HG02884 (cell line): ENCODE data around the gene TNPO3.
A peak's percentile ranks its signal among the peaks of the same experiment; 100 is the strongest.

ENCODE experiments used
- ATAC-seq: cut with Tn5 transposase; IDR thresholded peaks from one replicate; pipeline ENCODE4 v1.9.1; 2021; ENCODE audit warnings: mild to moderate bottlenecking, moderate library complexity; ENCODE audit not compliant: unreplicated experiment

The TNPO3 gene

DNA sequence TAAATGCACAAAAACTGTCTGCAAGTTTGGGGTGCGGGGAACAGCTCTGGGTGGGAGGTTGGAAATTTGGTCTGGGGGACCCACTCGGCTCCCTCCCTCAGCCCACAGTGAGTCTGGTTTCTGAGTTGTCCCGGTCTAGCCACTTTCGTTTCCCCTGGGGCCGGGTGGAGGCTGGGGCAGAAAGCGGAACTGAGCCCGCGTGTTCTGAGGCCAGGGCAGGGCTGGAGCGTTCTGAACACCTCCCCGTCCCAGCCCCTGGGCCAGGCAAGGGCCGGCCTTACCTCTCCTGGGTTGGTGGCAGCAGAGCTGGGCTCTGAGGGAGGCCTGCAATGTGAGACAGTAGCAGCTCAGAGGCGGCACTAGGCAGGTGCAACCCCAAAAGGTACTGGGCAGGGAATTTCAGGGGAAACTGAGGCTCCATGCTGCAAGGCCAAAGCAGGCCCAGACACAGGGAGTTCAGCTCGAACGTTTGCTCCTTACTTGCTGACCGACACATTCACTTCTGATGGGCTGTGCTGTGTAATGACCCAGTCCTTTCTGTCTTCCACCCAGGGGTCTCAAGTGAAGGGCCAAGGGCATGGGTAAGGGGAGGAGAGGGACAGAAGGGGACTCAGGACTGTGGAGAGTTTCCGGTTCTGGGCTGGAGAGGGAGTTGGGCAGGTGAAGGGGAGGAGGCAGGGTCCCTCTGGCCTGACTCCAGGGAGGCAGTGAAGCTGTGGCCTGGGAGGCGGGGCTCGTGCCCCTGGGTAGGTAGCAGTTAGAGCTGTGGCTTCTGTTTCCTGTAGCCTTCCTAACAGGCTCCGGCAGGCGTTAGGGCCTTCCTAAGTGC lies 114.2 kb downstream of the TNPO3 start:
- ATAC-seq, result peak; percentile 51

DNA sequence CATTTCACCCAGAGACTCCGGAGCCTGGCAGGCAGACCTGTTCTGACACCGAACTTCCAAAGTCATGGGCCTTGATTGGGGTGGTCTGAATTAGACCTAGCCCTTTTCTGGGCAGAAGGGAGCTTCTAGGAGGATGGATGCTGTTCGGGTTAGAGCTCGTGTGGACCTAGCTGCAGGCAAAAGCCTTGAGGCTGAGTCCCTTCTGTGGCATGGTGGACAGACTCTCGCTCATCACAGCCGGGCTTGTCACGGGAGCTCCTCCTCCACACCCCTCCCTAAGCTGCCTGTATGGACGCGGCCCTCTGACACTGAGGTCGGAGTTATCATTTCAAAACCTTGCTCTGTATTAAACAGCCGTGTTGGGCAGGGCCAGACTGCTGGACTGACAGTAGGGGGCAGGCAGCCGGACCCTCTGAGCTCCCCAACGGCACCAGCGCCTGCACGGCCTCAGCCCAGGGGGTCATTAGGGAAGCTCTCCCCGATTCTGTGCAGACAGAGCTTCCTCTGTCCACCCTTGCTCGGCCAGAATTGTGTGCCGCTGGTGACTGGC lies 115.0 kb downstream of the TNPO3 start:
- ATAC-seq, result peak; percentile 28

DNA sequence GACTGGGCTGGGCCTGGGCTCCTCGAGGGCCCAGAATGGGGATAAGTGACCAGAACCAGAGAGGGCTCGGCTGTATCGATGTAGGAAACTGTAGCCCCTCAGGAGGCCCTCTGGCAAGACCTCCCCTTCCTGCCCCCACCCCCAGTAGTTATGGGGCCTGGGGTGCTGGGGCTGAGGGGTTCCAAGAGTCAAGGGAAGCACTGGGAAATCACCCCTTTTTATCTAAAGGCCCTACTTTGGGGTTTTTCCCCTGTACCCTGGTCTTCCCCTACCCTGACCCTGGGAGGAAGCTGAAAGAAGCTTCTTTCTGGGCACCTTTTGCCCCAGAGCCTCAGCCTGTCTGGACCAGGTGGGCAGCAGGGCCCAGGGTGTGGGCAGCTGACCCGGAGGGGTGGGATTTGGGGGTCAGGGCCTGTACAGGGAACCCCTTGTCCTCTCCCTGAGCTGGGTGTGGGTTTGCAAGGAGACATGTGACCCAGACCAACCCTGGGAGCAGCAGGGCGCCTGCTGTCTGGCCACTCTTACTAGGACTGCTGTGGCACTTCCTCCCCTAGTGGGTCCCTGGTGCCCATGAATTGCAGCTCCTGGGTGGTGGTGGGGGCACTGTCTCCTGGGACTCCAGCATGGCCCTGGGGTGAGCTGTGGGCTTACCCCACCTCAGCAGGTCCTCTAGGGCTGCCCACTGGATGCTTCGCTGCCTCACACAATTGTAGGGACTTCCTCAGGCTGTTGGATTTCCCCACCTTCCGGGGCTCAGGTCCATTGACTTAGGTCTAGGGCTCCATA lies 115.6 kb downstream of the TNPO3 start:
- no peak for ATAC-seq

DNA sequence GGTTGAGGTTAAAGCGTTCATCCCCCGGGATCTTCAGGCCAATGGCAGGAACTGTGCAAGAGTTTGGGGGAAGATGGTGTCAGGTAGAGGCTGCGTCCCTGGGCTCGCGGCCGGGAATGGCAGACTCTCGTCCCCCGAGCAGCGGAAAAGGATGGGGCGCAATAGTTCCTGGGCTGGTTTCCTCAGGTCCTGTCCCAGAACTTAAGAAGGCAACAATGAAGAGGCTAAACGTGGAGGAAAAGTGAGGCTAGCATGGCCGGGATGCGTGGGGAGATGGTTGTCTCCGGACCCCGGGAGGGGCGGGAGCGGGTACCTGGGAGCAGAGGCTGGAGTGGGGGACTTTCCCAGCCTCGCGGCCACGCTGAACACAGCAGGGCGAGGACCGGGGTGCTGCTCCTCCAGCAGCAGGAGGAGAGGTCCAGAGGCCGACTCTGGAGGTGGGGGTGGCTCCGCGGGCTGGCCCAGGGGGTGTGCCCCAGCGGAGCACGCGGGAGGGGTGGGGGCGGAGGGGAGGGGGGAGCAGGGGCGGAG lies 116.3 kb downstream of the TNPO3 start:
- no peak for ATAC-seq

DNA sequence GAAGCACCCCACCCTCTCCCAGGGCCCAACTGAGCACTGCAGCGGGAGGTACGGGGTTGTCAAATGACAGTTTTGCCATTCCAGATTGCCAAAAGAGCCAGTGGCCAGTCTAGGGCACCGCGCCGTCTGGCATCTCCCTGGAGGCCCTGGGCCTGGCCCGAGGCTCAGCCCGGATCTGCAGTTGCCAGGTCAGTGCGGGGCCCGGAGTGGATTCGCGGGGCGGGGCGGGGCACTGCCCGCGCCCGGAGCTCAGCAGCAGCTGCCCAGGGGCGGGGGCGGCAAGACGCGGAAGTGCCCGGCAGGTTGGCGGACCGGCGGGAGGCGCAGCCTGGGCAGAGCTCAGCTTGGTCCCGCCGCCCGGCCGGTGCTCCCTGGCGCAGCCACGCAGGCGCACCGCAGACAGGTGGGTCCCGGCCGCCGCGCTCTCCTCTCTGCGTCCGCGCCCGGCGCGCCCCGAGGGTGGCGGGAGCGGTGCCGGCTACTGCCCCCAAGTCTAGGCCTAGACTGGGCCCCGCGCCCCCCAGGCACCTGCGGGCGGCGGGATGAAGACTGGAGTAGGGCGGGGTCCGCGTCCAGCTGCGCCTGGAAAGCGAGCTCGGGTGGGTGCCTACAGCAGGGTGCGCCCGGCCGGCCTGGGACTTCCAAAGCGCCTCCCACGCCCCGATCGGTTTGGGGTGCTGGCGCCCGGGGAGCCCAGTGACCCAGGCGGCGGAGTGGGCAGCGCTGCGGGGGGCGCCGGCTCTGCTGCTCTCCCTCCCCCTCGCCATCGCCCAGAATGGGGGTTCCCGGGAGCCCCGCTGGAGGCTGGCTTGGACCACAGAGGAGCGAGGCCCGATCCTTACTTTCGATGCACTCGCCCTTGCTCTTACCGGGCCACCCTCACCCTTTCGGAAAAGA lies 117.0 kb downstream of the TNPO3 start, which contains the start of gene IRF5:
Gene IRF5, plus strand, starts transcription at position 281 of the 897 bp plus-strand sequence. CDS start 4,155 bp downstream, outside the sequence.
- ATAC-seq, result no peak

DNA sequence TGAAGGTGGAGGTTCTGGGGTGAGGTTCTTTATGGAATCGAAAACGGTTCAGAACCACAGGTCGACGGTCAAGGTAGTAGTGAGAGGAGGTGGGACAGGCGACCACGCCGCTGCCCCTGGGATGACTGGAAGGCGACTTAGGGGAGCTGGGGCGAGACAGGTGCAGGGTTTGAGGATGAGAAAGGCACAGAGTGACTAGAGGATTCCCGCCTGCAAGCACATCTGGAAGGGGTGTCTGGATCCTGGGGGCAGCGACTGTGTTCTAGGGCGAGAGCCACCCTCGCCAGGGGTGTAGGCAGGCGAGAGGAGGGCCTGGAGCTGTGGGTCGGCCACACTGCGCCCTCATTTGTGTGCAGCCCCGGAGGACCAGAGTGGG lies 117.7 kb downstream of the TNPO3 start:
- ATAC-seq, result no peak

DNA sequence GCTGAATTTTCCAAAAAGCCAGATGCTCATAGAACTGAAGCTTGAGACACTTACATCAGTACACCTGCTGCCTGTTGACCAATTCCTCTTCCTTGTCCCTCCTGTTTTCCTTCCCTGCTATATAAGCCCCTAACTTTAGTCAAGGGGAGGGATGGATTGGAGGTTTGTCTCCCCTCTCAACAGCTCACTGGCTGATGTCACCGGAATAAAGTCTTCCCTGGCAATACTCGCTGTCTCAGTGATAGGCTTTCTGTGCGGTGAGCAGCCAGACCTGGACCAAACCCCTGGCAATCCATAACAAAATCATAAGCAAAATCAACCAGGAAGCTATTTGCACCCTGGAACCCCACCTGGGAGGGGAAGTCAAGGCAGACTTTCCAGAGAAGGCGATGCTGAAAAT lies 118.1 kb downstream of the TNPO3 start:
- no peak for ATAC-seq

DNA sequence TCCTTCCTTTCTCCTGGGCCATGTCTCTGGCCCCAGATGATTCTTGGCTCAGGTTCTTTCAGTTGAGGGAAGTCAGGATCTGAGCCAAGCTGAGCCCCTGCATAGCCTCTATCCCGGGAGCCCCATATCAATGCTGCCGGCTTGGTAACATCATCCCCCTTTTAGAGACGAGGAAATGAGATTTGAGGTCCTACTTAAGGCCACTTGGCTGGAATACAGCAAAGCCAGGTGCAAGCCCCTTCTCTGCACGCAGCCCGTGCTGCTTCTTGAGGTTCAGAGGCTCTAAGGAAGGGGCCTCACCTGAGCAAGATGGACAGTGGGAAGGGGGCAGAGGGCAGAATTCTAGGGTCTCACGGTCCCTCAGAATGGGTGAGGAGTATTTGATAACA lies 119.6 kb downstream of the TNPO3 start:
- no peak for ATAC-seq

DNA sequence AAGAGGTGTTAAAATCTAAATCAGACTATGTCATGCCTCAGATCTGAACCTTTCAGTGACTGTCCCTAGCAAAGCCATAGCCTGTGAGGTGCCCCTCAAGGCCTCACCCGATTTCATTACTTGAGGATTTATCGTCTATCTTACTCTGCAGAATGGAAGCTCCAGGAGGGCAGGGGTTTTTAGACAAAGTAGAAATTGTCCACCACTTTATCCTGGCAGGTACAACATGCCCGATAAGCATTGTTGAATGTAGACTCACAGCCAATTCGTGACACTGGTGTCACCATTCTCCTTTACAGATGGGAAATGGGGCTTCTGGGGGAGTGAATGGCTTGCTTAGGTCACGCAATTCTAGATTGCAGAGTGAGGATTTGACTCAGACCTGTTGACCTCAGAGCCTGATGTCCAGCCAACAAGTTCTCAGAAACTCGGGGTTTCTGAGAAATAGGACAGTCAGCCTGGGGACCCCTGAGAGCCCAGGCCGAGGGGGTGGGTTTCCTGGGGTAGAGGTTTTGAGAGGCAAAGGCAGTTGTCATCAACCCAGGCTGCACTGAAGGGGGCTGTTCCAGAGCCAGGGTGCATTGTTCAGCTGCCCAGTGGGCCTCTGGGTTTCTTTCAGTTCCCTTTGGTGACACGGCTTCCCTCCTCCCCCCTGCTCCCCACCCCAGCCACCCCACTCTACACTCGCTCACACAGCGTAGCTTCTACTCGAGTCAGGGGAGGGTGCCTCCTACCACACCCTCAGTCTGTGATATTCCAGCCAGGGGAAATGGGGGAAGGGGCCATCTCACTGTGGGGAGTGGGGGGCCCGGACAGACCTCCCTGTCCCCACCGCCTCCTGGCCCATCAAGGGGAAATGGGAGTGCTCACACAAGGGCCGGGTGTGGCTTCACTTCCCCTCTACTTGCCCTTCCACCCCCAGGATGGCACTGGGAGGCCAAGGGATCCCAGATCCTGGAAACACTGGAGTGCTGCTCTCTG lies 120.3 kb downstream of the TNPO3 start:
- ATAC-seq, result peak; percentile 37

DNA sequence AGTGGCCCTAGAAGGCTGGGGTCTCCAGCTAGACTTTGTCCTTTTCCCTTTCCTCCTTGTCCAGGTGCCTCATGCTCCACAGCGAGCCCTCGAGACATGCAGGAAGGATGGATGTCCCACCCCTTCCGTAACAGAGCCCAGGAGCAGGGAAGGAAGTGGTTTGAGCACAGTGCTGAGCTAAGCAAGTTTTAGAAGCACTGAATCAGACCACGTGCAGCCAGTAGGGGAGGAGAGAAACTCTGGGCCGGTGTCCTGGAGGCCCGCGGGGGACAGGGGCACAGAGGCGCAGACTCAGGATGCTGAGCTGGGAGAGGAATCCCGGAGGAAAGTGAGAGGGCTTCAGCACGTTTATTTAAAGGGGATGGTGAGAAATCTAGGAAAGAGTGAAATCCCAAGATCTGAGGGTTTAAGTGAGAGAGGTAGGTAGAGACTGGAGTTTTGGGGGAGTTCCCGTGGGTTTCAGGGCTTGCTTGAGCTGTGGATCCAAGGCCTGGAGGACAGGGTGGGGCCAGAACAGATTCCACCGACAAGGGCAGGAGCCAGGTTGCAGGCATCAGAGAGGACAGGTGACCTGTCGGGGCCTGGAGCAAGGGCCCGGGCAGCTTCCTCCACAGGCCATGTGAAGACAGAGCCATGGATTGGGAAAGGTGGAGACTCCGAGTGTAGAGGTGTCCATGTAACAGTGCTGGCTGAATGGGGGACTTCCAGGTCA lies 121.6 kb downstream of the TNPO3 start:
- no peak for ATAC-seq

DNA sequence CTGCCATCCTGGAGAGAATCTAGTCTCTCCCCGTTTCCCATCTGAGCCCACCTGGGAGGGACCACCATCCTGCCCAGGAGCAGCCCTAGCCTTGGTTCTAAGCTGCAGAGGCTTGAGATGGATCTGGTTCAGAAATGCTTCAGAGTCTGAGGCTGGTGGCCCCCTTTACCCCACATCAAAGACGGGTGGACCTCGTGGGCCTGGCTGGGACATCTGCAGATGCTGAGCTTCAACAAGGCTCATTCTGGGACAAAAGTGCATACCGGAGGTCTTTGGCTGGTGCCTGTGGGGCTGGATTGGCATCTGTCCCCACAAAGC lies 122.1 kb downstream of the TNPO3 start:
- no peak for ATAC-seq

DNA sequence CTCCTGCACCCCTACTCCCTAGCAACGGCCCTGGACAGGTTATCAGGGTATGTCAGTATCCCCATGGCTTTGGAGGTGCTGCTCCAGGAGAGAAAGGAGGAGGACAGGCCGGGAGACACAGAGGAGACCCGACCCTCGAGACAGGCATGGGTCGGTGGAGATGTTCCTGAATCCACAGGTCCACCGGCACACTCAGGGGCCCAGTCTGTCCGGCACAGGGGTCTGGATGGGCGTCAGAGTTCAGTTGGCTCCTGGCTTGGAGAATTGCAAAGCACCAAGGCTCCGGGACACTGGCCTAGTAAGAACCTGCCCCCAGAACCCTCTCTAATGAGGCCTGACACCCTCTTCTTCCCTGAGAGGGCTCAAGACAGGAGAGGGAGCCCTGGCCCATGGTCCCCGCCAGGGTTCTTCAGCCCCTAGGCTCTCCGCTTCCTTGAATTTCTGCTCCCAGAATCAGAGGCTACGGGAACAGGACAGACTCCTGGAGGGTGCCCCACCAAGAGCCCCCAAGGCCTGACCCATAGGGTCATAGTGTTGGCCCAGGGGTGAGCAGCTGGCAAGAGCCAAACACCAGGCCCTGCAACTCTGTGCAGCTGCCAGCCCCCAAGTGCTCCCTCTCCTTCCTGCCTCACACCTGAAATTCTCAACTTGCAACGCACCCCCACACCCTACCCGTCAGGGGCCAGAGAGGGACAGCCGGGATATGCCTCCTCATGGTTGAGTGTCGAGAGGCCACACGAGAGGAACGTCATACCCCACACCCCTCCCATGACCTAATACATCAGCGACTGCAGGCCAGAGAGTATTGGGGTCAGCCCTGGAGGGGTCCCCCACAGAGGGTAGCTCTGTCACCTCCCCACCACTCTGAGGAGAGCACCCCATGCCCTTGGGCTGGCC lies 122.7 kb downstream of the TNPO3 start:
- no peak for ATAC-seq

DNA sequence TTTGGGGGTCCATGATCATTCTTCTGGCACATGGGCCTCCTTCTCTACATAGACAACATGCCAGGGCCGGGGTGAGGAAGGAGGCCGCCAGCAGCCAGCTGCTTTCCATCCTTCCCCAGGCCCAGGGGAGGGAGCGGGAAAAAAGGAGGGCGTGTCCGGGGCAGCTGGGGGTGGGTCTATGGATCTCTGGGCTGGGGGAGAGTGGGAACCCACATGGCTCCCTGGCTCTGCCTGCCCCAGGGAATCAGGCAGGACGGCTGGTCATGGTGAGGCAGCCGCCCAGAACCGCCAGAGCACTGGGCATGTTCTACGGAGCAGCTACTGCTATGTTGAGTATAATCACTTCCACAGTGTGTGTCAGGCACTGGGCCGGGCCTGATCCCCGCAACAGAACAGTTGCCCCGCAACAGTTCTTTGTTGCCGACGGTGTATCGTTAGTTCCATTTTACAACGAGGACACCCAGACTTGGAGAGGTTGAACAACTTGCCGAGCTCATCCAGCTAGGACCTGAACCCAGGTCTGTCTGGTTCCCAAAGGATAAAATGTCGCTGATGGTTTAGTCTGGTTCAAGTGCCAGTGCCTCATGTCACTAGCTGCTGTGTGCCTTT lies 123.6 kb downstream of the TNPO3 start:
- ATAC-seq, result no peak

DNA sequence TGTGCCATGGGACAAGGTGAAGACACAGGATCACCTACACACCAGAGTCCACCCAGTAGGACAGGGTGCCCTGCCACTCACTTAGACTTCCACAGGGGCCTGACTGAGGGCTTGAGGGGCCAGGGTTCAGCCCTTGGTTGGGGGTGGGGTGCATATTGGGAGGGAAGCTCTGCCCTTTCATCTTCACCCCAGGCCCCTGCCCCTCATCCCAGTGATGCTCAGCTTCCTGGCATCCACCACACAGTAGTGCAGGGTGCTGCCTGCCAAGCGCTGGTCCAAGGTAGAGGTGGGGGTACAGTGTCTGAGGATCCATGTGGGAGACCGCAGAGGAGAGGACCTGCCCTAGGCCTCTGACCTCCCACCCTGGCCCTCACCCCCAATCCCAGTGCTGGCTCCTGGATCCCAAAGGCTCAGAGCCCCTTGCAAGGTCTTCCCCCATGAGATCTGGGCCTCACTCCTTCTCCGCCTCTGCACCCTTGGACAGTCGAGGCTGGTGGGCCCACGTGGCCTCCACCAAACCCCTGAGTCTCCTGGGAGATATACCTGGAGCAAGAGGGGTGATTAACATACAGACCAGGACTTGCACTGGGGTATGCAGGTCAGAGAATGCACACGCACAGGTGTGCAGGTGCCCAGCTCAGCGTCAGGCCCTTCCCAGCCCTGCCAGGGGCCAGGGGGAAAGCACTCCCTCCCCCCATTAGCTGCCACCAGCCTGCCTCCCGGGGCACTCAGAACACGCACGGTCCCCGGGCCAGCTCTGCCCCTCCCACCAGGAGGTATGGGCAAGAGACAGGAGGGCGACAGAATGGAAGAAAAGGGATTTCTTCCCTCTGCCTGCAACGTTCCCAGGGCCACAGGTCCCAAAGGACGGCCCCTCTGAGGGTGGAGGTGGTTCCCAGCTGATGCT lies 125.8 kb downstream of the TNPO3 start:
- ATAC-seq, result no peak

DNA sequence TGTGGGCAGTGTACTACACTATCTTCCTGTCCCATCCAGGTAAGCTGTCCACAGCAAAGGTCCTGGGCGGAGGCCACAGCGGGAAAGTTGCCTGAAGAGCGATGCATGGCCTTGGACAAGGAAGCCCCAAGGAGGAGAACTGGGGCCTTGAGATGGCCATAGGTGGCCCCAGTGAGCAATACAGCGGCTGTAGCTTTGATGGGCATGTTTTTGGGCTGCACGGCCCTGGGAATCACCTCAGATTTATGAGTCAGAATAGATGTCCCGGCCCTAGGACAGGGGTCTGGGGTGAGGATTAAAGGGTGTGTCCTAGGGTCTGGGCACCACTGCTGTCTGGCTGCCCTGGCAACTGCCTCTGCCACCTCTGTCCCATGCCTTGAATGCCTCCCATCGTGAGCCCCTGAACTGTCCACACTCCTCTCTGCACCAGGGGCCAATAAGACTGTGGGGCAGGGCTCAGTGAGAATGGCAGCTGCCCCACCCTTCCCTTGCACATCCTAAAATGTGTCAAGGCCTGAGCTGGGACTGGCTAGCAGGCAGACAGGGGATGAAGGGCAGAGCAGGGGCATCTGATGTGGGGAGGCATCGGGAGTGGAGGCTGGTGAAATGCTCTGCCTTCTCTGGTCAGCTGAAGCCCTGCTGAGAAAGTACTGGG lies 126.6 kb downstream of the TNPO3 start:
- ATAC-seq, result no peak
